ENCODE data around the gene ITPKC.

The ITPKC gene

GRCh38 chr19:40721140-40721486 lies 4.2 kb downstream of the ITPKC start:
- H3K4me2 ChIP-seq = no peak overlapping the region
- peaks cover 35% of the 10 kb centered on the region for H3K4me1 ChIP-seq (ENCODE audit: low read depth, poor library complexity, severe bottlenecking)
- no peak overlapping the region for H2AFZ ChIP-seq (ENCODE audit: low read depth)
- no peaks in the 10 kb centered on the region for H3K27me3 ChIP-seq (ENCODE audit: insufficient read depth, low read depth)
- H3K27ac ChIP-seq = no peak overlapping the region
- no peaks in the 10 kb centered on the region for H3K36me3 ChIP-seq (ENCODE audit: insufficient read depth)
- no peak overlapping the region for H3K4me3 ChIP-seq (IDR thresholded peaks at IDR 0.05; ENCODE audit: insufficient read depth, low read depth, low read length)
- peaks cover 8% of the 10 kb centered on the region; the same call in 1 of the 2 replicates for H3K79me2 ChIP-seq (ENCODE audit: insufficient read depth, low read depth)
- H4K20me1 ChIP-seq (ENCODE audit: insufficient read depth) = no peaks in the 10 kb centered on the region
- H3K9ac ChIP-seq = no peak overlapping the region
- no peak for TF ChIP-seq CTCF (conservative IDR thresholded peaks at IDR 0.05; ENCODE audit: low read depth, low read length)

DNA sequence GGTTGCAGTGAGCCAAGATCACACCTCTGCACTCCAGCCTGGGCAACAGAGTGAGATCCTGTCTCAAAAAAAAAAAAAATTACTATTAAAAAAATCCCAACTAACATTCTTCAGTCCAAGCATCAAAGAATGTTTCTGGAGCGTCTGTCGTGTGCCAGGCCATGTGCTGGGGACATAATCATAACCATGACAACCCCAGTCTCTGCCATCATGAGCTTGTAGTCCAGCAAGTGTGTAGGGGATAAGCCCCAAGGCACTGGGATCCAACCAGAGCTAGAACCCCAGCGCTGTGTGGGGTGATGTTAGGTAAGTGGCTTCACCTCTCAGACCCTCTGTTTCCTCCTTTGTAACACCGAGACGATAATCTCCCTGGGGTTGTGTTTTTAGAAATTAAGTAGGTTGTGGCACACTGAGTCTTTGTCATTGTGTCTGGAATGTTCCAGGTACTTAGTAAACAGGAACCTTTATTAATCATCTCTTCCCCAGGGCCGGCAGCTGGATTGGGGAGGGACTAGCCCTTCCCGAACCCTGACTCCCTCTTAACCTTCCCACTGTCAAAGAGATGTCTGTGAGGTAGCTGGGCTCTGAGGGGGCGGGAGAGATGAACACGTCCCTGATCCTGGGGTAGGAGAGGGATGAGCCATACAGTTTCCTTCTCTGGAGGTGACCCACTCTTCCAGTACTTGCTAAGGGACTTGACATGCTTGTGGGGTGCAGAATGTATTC lies 5.2 kb downstream of the ITPKC start:
- no peak overlapping the region for H3K27ac ChIP-seq
- peaks cover 8% of the 10 kb centered on the region; the same call in 1 of the 2 replicates for H3K79me2 ChIP-seq (ENCODE audit: insufficient read depth, low read depth)

DNA sequence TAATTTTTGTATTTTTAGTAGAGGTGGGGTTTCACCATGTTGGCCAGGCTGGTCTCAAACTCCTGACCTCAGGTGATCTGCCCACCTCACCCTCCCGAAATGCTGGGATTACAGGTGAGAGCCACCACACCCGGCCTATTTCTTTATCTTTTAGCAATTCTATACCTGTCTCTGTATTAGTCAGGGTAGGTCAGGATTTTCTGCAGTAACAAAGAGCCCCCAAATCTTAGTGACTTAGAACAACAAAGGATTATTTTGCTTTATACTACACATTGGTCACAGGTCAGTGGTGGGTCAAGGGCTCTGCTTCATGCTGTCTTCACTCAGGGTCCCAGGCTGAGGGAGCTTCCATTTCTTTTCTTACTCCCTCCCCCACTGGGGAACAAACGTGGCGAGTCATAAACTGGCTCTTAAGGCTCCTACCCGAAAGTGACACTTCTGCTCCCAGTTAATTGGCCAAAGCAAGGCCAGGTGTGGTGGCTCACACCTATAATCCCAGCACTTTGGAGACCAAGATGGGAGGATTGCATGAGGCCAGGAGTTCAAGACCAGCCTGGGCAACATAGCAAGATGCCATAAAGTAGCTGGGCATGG lies 6.8 kb downstream of the ITPKC start:
- H3K4me2 ChIP-seq = no peak overlapping the region
- no peak overlapping the region for H3K9ac ChIP-seq
- no peak overlapping the region for H3K4me3 ChIP-seq (IDR thresholded peaks at IDR 0.05; ENCODE audit: insufficient read depth, low read depth, low read length)
- H3K36me3 ChIP-seq (ENCODE audit: insufficient read depth) = no peaks in the 10 kb centered on the region
- no peak overlapping the region for H3K27ac ChIP-seq
- H3K4me1 ChIP-seq (ENCODE audit: low read depth, poor library complexity, severe bottlenecking) = peaks cover 20% of the 10 kb centered on the region
- no peak overlapping the region for H2AFZ ChIP-seq (ENCODE audit: low read depth)
- no peak for TF ChIP-seq CTCF (conservative IDR thresholded peaks at IDR 0.05; ENCODE audit: low read depth, low read length)
- no peaks in the 10 kb centered on the region for H3K27me3 ChIP-seq (ENCODE audit: insufficient read depth, low read depth)
- H4K20me1 ChIP-seq (ENCODE audit: insufficient read depth) = no peaks in the 10 kb centered on the region
- H3K79me2 ChIP-seq (ENCODE audit: insufficient read depth, low read depth) = no peaks in the 10 kb centered on the region

More for the DNA sequence above, 5.2 kb downstream of the ITPKC start:
- Histone ChIP-seq H3K27me3 (ENCODE audit: insufficient read depth, low read depth) (no peaks in the 10 kb centered on the region), H3K4me1 (ENCODE audit: low read depth, poor library complexity, severe bottlenecking) (peaks cover 33% of the 10 kb centered on the region), H3K36me3 (ENCODE audit: insufficient read depth) (no peaks in the 10 kb centered on the region), H3K4me3 (IDR thresholded peaks at IDR 0.05; ENCODE audit: insufficient read depth, low read depth, low read length) (no peak overlapping the region), H2AFZ (ENCODE audit: low read depth) (no peak overlapping the region), H4K20me1 (ENCODE audit: insufficient read depth) (no peaks in the 10 kb centered on the region), H3K9ac (no peak overlapping the region), H3K4me2 (no peak overlapping the region)
- no peak for TF ChIP-seq CTCF (conservative IDR thresholded peaks at IDR 0.05; ENCODE audit: low read depth, low read length)

DNA sequence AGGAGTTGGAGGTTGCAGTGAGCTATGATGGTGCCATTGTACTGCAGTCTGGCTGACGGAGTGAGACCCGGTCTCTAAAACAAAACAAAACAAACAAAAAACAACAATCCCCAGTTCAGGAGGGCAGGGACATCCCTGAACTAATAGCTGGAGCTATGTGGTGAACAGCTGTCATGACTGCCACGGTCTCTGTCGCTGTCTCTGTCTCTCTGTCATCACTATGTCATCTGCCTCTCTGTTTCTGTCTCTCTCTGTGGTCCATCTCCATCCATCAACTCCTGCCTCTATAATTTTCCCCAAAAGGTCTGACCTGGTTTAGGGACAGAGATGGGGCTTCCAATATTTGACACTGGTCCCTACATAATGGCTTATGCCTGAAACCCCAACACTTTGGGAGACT lies 7.4 kb downstream of the ITPKC start:
- H3K9ac ChIP-seq = no peak overlapping the region
- H3K79me2 ChIP-seq (ENCODE audit: insufficient read depth, low read depth) = no peaks in the 10 kb centered on the region
- H3K4me3 ChIP-seq (IDR thresholded peaks at IDR 0.05; ENCODE audit: insufficient read depth, low read depth, low read length) = no peak overlapping the region
- no peak overlapping the region for H3K27ac ChIP-seq
- H3K4me2 ChIP-seq = no peak overlapping the region
- no peaks in the 10 kb centered on the region for H3K36me3 ChIP-seq (ENCODE audit: insufficient read depth)
- no peaks in the 10 kb centered on the region for H3K27me3 ChIP-seq (ENCODE audit: insufficient read depth, low read depth)
- TF ChIP-seq CTCF (conservative IDR thresholded peaks at IDR 0.05; ENCODE audit: low read depth, low read length) = no peak
- H4K20me1 ChIP-seq (ENCODE audit: insufficient read depth) = no peaks in the 10 kb centered on the region
- H3K4me1 ChIP-seq (ENCODE audit: low read depth, poor library complexity, severe bottlenecking) = peaks cover 14% of the 10 kb centered on the region
- H2AFZ ChIP-seq (ENCODE audit: low read depth) = no peak overlapping the region
